Vagina (tissue), 2 donors: ENCODE measurements around the gene ADGRA1.

ENCODE experiments used
- POLR2A ChIP-seq, 2 donors: fragments of 450-650 bp; IDR thresholded peaks; one replicate each; pipeline ENCODE4 v1.6.1; 2017; ENCODE audit warnings: antibody characterized with exemption in 2 of 2, mild to moderate bottlenecking in 2 of 2, moderate library complexity in 2 of 2
- POLR2AphosphoS5 ChIP-seq, 2 donors: sonication (generic); formaldehyde crosslinking; IDR thresholded peaks; one replicate each; pipeline ENCODE4 v1.9.0; 2017; ENCODE audit warnings: antibody characterized with exemption in 2 of 2, mild to moderate bottlenecking in 2 of 2, low read depth in 1 of 2; ENCODE audit not compliant: insufficient read depth in 1 of 2
- TF ChIP-seq, protein P1 (sequence below), 3 experiments: fragments of 450-650 bp in 2 of 3; fragments of 200-600 bp in 1 of 3; sonication (generic) in 1 of 3; IDR thresholded peaks; one replicate each; pipeline ENCODE4 v1.5.1; 2017 to 2019; ENCODE audit warnings: antibody characterized with exemption in 3 of 3, mild to moderate bottlenecking in 2 of 3, moderate library complexity in 2 of 3

DNA sequence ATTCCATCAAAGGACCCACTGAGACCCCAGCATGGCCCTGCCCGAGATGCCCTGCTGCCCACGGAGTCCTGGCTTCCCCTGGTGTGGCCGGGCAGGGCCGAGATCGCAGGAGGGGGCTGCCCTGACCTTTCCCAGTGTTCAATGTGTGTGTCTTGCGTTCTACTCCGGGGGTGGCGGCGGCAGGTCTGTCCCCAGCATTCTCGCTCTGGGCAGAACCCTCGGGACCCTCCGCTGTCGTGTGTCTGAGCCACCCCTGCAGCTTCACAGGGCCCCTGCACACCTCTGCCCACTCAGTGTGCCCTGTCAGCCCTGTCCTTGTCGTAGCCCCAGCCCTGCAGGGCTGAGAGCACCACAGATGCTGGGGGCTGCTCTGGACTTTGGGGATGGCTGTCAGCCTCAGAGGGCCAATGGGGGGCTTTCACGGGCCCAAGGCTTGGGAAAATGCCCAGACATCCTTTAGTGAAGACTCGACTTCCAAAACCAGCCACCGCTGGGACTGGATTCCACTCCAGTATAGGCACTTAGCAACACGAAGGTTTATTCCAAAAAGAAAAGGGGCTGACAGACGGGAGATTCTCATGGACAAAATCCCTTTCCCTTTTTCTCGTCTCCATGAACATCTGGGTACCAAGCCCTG is 42.3 kb downstream of the ADGRA1 start:
- TF ChIP-seq POLR2A (IDR thresholded peaks at IDR 0.05) (no peak), POLR2AphosphoS5 (IDR thresholded peaks at IDR 0.05; ENCODE audit: insufficient read depth in 1 of 2, low read depth in 1 of 2) (no peak)
- TF ChIP-seq, protein P1, sequence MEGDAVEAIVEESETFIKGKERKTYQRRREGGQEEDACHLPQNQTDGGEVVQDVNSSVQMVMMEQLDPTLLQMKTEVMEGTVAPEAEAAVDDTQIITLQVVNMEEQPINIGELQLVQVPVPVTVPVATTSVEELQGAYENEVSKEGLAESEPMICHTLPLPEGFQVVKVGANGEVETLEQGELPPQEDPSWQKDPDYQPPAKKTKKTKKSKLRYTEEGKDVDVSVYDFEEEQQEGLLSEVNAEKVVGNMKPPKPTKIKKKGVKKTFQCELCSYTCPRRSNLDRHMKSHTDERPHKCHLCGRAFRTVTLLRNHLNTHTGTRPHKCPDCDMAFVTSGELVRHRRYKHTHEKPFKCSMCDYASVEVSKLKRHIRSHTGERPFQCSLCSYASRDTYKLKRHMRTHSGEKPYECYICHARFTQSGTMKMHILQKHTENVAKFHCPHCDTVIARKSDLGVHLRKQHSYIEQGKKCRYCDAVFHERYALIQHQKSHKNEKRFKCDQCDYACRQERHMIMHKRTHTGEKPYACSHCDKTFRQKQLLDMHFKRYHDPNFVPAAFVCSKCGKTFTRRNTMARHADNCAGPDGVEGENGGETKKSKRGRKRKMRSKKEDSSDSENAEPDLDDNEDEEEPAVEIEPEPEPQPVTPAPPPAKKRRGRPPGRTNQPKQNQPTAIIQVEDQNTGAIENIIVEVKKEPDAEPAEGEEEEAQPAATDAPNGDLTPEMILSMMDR (IDR thresholded peaks at IDR 0.05): no peak
